K562 (cell line): ENCODE measurements around the gene PDHX. TPM values are rescaled to one million over a fixed set of nuclear protein-coding genes. Genes with fewer than 3 reads are reported as not detected.

Source experiments
- BDP1 ChIP-seq: IDR thresholded peaks from 3 replicates; pipeline ENCODE4 v1.6.1; 2011; ENCODE audit not compliant: insufficient read length, insufficient read depth
- CBX8 ChIP-seq: fragments of 200-600 bp; sonication (generic); IDR thresholded peaks from 2 replicates; pipeline ENCODE4 v1.6.1; 2012; ENCODE audit warnings: borderline replicate concordance, mixed run types, low read depth, mild to moderate bottlenecking, moderate library complexity, mixed read lengths, low read length, control low read depth, inconsistent platforms; ENCODE audit not compliant: poor library complexity, severe bottlenecking; ENCODE audit errors: extremely low read depth
- GTF2E2 ChIP-seq: fragments of 200-800 bp; sonication (Bioruptor generic); IDR thresholded peaks from 2 replicates; pipeline ENCODE4 v1.6.1; 2016; ENCODE audit warnings: missing genetic modification characterization, missing compliant biosample characterization
- HSF4 ChIP-seq: fragments of 250-450 bp; sonication (Bioruptor Pico); IDR thresholded peaks from 2 replicates; pipeline ENCODE4 v2.1.2; 2022; ENCODE audit warnings: mild to moderate bottlenecking, moderate library complexity, borderline replicate concordance
- NR1H2 ChIP-seq: sonication (generic); formaldehyde crosslinking; IDR thresholded peaks from 2 replicates; pipeline ENCODE4 v1.4.0; 2020; ENCODE audit warnings: mild to moderate bottlenecking, missing genetic modification reagents
- SETDB1 ChIP-seq: IDR thresholded peaks from one replicate; pipeline ENCODE4 v1.6.1; 2012; ENCODE audit warnings: low read length, control low read depth, inconsistent platforms
- SMAD3 ChIP-seq: fragments of 450-650 bp; formaldehyde crosslinking; conservative IDR thresholded peaks from 2 replicates; pipeline ENCODE4 v1.4.0; 2020; ENCODE audit warnings: mild to moderate bottlenecking
- TEAD4 ChIP-seq, 2 experiments: sonication (generic) in 1 of 2; formaldehyde crosslinking in 1 of 2; IDR thresholded peaks; 2 replicates each; pipeline versions ENCODE4 v1.6.1 to v1.8.0; 2012 to 2022; ENCODE audit warnings: borderline replicate concordance in 1 of 2, inconsistent platforms in 1 of 2, low read length in 1 of 2, mild to moderate bottlenecking in 1 of 2, missing genetic modification reagents in 1 of 2
- ZNF785 ChIP-seq: fragments of 250-450 bp; sonication (Bioruptor Pico); IDR thresholded peaks from 2 replicates; pipeline ENCODE4 v1.4.0; 2020; ENCODE audit warnings: mild to moderate bottlenecking
- polyA plus RNA-seq, 8 experiments: library from polyadenylated mRNA; depleted of rRNA in 4 of 8; stranded (reverse) in 5 of 8; unstranded in 3 of 8; fragments of >200 nt; fragmentation: Nextera tagmentation in 2 of 8; fragmentation: Illumina TruSeq in 1 of 8; extraction: Ambion mirVana in 2 of 8; extraction: Trizol in 1 of 8; gene quantifications; 2 replicates each; pipeline versions ENCODE4 v1.2.1 to v1.2.3, GENCODE V29; 2011 to 2014; ENCODE audit warnings: inconsistent platforms in 1 of 8, missing spikeins in 1 of 8
- total RNA-seq, 7 experiments: library from RNA; depleted of rRNA in 6 of 7; stranded (reverse); fragments of >200 nt in 6 of 7; fragmentation: Illumina TruSeq in 2 of 7; extraction: Trizol in 2 of 7; gene quantifications; 2 replicates each; pipeline versions ENCODE4 v1.2.1 to v1.2.3, GENCODE V29; 2011 to 2021; ENCODE audit warnings: low replicate concordance in 1 of 7
- TF ChIP-seq, protein P1 (sequence below), 2 experiments: fragments of 450-650 bp; IDR thresholded peaks; 2 replicates each; pipeline ENCODE4 v1.6.1; 2016; ENCODE audit warnings: mild to moderate bottlenecking in 2 of 2, borderline replicate concordance in 1 of 2, low read depth in 1 of 2, moderate library complexity in 1 of 2
- TF ChIP-seq, protein P2 (sequence below): fragments of 250-450 bp; sonication (Bioruptor Pico); IDR thresholded peaks from 2 replicates; pipeline ENCODE4 v1.6.1; 2021; ENCODE audit warnings: mild to moderate bottlenecking
- TF ChIP-seq, protein P3 (sequence below): sonication (generic); formaldehyde crosslinking; IDR thresholded peaks from 2 replicates; pipeline ENCODE4 v1.8.1; 2023; ENCODE audit warnings: mild to moderate bottlenecking, missing genetic modification reagents
- TF ChIP-seq, protein P4 (sequence below): fragments of 250-450 bp; sonication (Bioruptor Pico); IDR thresholded peaks from 2 replicates; pipeline ENCODE4 v1.4.0; 2020; ENCODE audit warnings: borderline replicate concordance

PDHX gene
- total and polyA plus RNA-seq, 9 of the 15 experiments (the other 6 are each of a cell fraction or from before 2014, with no cell fraction given) = 20.8 to 43.5 (median 31.2) TPM

DNA sequence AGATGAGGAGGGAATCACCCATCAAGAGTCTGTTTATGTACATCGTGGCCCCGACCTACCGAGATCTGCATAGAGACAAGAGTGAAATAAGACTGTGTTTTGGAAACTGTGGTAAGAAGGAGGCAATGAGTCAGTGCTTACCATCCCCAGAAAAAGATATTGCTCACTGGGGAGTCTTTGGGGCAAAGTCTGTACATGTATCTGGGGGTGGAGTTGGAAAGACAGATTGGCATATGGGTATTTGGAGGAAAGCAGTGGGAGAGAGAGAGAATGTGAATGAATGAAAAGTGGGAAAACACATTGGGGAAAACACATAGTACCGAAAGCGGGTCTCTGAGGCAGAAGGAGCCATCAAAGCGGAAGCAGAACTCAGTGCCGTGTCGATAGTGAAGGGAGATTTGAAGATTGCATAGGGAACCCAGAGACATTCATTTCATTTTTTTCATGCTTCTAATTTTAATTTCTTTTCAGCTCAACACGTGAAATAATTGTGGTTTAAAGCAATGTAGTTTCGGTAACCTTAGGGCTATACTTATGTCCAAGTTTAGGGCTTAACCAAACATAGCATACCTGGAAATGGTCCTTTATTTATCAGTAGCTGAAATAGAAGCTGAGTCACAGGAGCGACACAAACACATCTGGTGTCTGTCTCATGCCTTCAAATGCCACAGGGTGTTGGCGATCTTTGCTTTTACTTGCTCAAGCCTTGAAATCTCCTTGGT lies 124.0 kb downstream of the PDHX start (continued):
- TF ChIP-seq, protein P1, sequence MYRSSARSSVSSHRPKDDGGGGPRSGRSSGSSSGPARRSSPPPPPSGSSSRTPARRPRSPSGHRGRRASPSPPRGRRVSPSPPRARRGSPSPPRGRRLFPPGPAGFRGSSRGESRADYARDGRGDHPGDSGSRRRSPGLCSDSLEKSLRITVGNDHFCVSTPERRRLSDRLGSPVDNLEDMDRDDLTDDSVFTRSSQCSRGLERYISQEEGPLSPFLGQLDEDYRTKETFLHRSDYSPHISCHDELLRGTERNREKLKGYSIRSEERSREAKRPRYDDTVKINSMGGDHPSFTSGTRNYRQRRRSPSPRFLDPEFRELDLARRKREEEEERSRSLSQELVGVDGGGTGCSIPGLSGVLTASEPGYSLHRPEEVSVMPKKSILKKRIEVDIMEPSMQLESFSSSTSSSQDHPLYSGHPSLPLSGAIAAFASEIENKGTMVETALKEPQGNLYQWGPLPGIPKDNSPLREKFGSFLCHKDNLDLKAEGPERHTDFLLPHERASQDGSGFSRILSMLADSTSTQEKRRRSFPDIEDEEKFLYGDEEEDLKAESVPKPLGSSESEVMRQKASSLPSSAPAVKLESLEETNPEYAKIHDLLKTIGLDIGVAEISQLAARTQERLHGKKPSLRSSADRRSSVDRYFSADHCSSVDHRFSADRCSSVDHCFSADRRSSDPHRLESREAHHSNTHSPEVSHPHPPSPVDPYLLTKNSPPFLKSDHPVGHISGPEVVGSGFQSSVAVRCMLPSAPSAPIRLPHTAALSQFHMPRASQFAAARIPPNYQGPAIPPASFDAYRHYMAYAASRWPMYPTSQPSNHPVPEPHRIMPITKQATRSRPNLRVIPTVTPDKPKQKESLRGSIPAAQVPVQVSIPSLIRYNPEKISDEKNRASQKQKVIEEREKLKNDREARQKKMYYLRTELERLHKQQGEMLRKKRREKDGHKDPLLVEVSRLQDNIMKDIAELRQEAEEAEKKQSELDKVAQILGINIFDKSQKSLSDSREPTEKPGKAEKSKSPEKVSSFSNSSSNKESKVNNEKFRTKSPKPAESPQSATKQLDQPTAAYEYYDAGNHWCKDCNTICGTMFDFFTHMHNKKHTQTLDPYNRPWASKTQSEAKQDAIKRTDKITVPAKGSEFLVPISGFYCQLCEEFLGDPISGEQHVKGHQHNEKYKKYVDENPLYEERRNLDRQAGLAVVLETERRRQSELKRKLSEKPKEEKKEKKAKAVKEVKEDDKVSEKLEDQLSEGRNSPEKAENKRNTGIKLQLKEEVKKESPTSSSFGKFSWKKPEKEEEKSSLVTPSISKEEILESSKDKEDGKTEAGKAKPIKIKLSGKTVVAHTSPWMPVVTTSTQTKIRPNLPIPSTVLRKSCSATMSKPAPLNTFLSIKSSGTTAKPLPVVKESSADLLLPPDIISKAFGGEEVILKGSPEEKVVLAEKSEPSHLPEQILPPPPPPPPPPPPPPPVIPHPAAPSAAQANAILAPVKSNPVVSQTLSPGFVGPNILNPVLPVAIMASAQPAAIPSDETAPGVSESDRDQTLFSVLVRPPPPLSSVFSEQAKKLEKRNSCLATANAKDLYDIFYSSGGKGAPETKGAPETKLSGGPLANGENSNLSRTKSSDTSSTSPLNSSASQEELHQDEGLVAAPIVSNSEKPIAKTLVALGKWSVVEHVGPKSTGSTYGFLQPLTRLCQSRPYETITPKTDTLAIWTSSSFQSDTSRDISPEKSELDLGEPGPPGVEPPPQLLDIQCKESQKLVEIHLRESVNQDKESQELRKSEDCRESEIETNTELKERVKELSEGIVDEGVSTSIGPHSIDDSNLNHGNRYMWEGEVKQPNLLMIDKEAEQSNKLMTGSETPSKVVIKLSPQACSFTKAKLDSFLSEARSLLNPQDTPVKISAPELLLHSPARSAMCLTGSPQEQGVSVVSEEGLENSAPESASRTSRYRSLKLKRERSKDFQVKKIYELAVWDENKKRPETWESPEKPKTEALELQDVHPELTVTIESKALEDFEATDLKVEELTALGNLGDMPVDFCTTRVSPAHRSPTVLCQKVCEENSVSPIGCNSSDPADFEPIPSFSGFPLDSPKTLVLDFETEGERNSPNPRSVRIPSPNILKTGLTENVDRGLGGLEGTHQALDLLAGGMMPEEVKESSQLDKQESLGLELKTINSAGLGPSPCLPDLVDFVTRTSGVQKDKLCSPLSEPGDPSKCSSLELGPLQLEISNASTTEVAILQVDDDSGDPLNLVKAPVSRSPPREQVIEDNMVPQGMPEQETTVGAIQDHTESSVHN (IDR thresholded peaks at IDR 0.05; ENCODE audit: borderline replicate concordance in 1 of 2, low read depth in 1 of 2) = no peak
- TF ChIP-seq, protein P2, sequence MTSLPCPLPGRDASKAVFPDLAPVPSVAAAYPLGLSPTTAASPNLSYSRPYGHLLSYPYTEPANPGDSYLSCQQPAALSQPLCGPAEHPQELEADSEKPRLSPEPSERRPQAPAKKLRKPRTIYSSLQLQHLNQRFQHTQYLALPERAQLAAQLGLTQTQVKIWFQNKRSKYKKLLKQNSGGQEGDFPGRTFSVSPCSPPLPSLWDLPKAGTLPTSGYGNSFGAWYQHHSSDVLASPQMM = no peak
- TF ChIP-seq ZNF785 (CRISPR knock-in tag) (no peak), GTF2E2 (no peak; the same call in 1 of the 2 replicates), SMAD3 (CRISPR knock-in tag) (no peak), CBX8 (no peak), BDP1 (no peak), SETDB1 (no peak), HSF4 (CRISPR knock-in tag) (no peak), NR1H2 (CRISPR knock-in tag) (no peak), TEAD4 (IDR thresholded peaks at IDR 0.05; ENCODE audit: low read length) (0 out of 2 replicates have a peak, but pooled peaks have one; percentile 5), TEAD4 (CRISPR knock-in tag; IDR thresholded peaks at IDR 0.05; ENCODE audit: borderline replicate concordance) (no peak)
- TF ChIP-seq, protein P3, sequence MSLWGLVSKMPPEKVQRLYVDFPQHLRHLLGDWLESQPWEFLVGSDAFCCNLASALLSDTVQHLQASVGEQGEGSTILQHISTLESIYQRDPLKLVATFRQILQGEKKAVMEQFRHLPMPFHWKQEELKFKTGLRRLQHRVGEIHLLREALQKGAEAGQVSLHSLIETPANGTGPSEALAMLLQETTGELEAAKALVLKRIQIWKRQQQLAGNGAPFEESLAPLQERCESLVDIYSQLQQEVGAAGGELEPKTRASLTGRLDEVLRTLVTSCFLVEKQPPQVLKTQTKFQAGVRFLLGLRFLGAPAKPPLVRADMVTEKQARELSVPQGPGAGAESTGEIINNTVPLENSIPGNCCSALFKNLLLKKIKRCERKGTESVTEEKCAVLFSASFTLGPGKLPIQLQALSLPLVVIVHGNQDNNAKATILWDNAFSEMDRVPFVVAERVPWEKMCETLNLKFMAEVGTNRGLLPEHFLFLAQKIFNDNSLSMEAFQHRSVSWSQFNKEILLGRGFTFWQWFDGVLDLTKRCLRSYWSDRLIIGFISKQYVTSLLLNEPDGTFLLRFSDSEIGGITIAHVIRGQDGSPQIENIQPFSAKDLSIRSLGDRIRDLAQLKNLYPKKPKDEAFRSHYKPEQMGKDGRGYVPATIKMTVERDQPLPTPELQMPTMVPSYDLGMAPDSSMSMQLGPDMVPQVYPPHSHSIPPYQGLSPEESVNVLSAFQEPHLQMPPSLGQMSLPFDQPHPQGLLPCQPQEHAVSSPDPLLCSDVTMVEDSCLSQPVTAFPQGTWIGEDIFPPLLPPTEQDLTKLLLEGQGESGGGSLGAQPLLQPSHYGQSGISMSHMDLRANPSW (CRISPR knock-in tag) = no peak
- TF ChIP-seq, protein P4, sequence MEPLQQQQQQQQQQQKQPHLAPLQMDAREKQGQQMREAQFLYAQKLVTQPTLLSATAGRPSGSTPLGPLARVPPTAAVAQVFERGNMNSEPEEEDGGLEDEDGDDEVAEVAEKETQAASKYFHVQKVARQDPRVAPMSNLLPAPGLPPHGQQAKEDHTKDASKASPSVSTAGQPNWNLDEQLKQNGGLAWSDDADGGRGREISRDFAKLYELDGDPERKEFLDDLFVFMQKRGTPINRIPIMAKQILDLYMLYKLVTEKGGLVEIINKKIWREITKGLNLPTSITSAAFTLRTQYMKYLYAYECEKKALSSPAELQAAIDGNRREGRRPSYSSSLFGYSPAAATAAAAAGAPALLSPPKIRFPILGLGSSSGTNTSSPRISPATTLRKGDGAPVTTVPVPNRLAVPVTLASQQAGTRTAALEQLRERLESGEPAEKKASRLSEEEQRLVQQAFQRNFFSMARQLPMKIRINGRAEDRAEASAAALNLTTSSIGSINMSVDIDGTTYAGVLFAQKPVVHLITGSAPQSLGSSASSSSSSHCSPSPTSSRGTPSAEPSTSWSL (CRISPR knock-in tag) = no peak
